ENCODE results near the gene SMIM35. TPM values are rescaled to one million over a fixed set of nuclear protein-coding genes. Genes with fewer than 3 reads are reported as not detected.
"Not testable (repeated sequence)": the region's sequence is repeated elsewhere in the genome, so short reads cannot be mapped to it uniquely, and the experiment has no call there.

SMIM35 gene
- total RNA-seq, 1 donor from 2014 or later: not detected

DNA sequence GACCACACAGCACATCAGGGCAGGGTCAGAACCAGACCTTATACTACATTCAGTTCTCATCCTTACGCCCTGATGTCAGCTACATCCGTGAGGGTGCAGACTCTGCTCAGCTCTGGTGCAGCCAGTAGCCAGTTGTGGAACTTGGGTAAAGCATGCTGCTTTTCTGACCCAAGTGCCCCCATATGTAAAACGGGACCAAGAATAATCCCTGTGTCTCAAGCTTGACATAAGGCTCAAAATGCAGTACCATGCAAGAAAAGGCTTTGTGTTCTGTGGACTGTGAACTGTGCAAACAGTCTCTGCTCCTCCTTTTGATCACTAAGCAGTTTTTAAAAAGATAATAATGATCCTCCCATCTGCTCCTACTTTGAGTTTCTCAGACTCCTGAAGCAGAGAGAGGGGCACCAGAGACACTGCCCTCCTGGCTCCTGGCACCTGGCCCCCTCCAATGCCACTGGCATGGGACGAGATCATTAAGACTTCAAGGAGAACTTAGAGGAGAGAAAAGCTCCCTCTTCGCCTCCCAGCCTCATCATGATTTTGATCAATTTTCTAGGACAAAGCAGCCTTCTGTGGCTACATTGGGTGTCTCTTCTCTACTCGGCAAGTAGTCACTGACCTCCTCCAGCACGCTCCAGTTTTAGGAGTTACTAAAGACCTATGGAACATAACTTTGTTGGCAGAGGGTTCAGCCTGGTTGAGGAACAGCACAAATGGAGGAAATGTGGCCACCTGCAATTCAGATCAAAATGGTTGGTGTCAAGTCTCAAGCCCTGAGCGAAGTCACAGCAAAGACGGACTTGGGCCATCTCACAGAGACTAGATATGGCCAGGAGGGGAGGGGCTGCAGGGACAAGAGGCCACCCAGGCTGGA lies 76.7 kb downstream of the SMIM35 start:
- no peak for DNase-seq
- H3K4me1 Mint-ChIP-seq (ENCODE audit: low read depth, unreplicated experiment): peaks cover 5% of the 10 kb centered on the region
- H3K9me3 Mint-ChIP-seq (ENCODE audit: unreplicated experiment): peaks cover 4% of the 10 kb centered on the region
- H3K27me3 Mint-ChIP-seq (ENCODE audit: unreplicated experiment): peaks cover 6% of the 10 kb centered on the region
- no peak overlapping the region for H3K27ac Mint-ChIP-seq (ENCODE audit: unreplicated experiment)
- TF ChIP-seq CTCF (IDR thresholded peaks at IDR 0.05; ENCODE audit: partially characterized antibody, unreplicated experiment): no peak
- H3K4me3 Mint-ChIP-seq (ENCODE audit: unreplicated experiment): no peak overlapping the region
- H3K36me3 Mint-ChIP-seq (ENCODE audit: unreplicated experiment): no peaks in the 10 kb centered on the region

GRCh38 chr11:118008271-118008911 lies 78.4 kb downstream of the SMIM35 start:
- no peak for TF ChIP-seq CTCF (IDR thresholded peaks at IDR 0.05; ENCODE audit: partially characterized antibody, unreplicated experiment)
- peaks cover 8% of the 10 kb centered on the region for H3K9me3 Mint-ChIP-seq (ENCODE audit: unreplicated experiment)
- H3K4me1 Mint-ChIP-seq (ENCODE audit: low read depth, unreplicated experiment): peaks cover 5% of the 10 kb centered on the region
- no peak for DNase-seq
- H3K4me3 Mint-ChIP-seq (ENCODE audit: unreplicated experiment): no peak overlapping the region
- H3K27ac Mint-ChIP-seq (ENCODE audit: unreplicated experiment): no peak overlapping the region
- peaks cover 4% of the 10 kb centered on the region for H3K36me3 Mint-ChIP-seq (ENCODE audit: unreplicated experiment)
- H3K27me3 Mint-ChIP-seq (ENCODE audit: unreplicated experiment): peaks cover 11% of the 10 kb centered on the region

DNA sequence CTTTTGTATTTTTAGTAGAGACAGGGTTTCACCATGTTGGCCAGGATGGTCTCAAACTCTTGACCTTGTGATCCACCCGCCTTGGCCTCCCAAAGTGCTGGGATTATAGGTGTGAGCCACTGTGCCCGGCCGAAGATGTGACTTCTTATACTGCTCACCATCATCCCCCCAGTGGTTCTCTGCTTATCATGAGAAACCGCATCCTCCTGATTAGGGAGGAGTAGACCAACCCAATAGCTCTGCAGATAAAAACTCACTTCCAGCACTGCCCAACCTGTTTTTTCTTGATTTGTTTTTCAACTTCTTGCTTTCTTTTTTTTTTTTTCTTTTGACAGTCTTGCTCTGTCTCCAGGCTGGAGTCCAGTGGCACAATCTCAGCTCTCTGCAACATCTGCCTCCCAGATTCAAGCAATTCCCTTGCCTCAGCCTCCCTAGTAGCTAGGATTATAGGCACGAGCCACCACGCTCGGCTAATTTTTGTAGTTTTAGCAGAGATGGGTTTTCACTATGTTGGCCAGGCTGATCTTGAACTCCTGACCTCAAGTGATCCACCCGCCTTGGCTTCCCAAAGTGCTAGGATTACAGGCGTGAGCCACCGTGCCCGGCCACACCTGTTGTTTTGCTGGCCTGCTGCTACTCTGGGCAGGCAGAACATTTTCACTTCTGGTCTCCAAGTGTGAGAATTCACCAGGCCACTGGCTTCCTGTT lies 79.0 kb downstream of the SMIM35 start:
- not testable (repeated sequence) for H3K36me3 Mint-ChIP-seq (ENCODE audit: unreplicated experiment); DNase-seq; H3K27ac Mint-ChIP-seq (ENCODE audit: unreplicated experiment); H3K4me3 Mint-ChIP-seq (ENCODE audit: unreplicated experiment); H3K4me1 Mint-ChIP-seq (ENCODE audit: low read depth, unreplicated experiment); H3K9me3 Mint-ChIP-seq (ENCODE audit: unreplicated experiment)
- peaks cover 12% of the 10 kb centered on the region for H3K27me3 Mint-ChIP-seq (ENCODE audit: unreplicated experiment)

GRCh38 chr11:118007040-118007439 lies 79.7 kb downstream of the SMIM35 start:
- no peak for DNase-seq
- Mint-ChIP-seq H3K27ac (ENCODE audit: unreplicated experiment) (no peak overlapping the region), H3K9me3 (ENCODE audit: unreplicated experiment) (peaks cover 10% of the 10 kb centered on the region), H3K4me3 (ENCODE audit: unreplicated experiment) (no peak overlapping the region), H3K27me3 (ENCODE audit: unreplicated experiment) (peaks cover 13% of the 10 kb centered on the region), H3K4me1 (ENCODE audit: low read depth, unreplicated experiment) (peaks cover 8% of the 10 kb centered on the region), H3K36me3 (ENCODE audit: unreplicated experiment) (peaks cover 6% of the 10 kb centered on the region)
- TF ChIP-seq CTCF (IDR thresholded peaks at IDR 0.05; ENCODE audit: partially characterized antibody, unreplicated experiment): no peak

DNA sequence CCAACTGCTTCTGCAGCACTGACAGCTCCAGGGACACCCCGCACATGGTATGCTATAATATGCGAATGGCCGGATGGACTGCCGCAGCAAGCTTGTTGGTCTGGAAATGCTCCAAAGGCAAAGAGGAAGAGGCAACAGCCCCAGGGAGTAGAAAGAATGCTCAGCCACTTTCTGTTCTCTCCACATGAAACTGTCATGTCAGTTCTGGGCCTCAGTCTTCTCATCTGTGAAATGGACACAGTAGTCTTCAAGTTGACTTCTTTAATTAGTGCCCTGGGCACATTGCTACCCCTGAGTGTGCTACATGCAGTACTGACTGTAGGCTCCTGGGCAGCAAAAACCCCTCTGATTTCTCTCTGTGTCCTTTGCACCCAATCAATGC lies 80.6 kb downstream of the SMIM35 start:
- Mint-ChIP-seq H3K27me3 (ENCODE audit: unreplicated experiment) (peaks cover 13% of the 10 kb centered on the region), H3K4me1 (ENCODE audit: low read depth, unreplicated experiment) (peaks cover 11% of the 10 kb centered on the region), H3K4me3 (ENCODE audit: unreplicated experiment) (no peak overlapping the region), H3K27ac (ENCODE audit: unreplicated experiment) (no peak overlapping the region), H3K9me3 (ENCODE audit: unreplicated experiment) (peaks cover 10% of the 10 kb centered on the region), H3K36me3 (ENCODE audit: unreplicated experiment) (peaks cover 6% of the 10 kb centered on the region)
- TF ChIP-seq CTCF (IDR thresholded peaks at IDR 0.05; ENCODE audit: partially characterized antibody, unreplicated experiment): no peak
- DNase-seq: no peak

Measured in glutamatergic neuron (in vitro differentiated cells).